ENCODE measurements around the gene VDR.

The VDR gene

DNA sequence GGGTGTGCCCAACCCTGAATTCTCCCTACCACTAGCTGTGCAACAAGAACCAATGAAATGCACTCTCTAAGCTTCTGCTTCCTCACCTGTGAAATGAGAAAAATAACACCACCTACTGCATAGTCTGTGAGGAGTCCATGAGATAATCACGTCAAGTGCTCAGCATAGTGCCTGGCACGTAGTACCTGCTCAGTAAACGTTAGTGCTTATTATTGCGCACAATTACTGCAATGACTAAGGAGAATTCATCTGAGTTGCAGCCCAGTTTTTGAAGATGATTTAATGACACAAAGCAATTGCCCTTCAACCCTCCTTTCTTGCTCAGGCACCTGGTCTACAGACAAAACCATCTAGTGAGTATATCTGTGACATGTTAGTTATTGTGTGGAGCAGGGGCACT lies 8.8 kb downstream of the VDR start:
- no peak for DNase-seq (ENCODE audit: low read depth, low spot score)
- H3K27ac ChIP-seq: peak overlapping the region; percentile 44

DNA sequence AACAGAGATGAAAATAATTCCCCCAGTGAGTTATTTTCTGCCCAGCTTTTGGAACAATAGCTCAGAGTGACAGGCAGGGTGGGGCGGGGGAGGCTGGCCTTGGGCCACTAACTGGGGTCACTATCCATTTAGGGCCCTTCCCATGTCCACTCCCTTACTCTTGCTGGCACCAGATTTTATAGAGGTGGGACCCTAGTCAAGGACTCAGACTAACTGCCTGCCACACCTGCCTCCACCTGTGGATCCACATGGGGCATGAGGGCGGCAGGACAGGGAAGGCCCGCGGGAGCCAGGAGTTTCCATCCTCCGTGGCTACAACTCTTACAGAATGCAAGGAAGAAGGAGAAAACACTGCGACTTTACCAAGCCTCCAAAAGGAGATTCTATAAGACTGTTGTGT lies 10.1 kb downstream of the VDR start:
- no peak for DNase-seq (ENCODE audit: low read depth, low spot score)
- no peak overlapping the region for H3K27ac ChIP-seq

GRCh38 chr12:47894068-47894467 lies 10.7 kb downstream of the VDR start:
- no peak for DNase-seq (ENCODE audit: low read depth, low spot score)
- no peak overlapping the region for H3K27ac ChIP-seq

GRCh38 chr12:47892819-47893218 lies 12.0 kb downstream of the VDR start:
- H3K27ac ChIP-seq: no peak overlapping the region
- no peak for DNase-seq (ENCODE audit: low read depth, low spot score)

DNA sequence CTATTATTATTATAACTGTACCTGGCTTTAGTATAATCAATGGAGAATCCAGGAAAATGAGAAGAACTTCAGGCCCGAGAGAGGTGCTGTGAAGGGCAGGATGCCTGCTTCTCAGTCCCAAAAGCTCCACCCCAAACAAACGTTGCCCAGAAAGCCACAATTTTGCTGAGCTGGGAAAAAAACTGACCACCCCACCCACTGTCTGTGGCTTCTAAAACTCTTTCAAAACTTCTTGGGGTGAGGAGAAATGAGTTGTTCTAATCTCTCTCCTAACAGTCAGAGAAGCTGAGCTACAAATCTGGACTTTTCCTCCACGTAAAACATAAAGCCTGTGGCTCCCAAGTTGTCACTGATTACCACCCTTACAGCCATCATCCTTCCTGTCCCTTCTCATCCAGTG lies 13.4 kb downstream of the VDR start:
- no peak for DNase-seq (ENCODE audit: low read depth, low spot score)
- no peak overlapping the region for H3K27ac ChIP-seq

GRCh38 chr12:47889040-47889439 lies 15.8 kb downstream of the VDR start:
- H3K27ac ChIP-seq: no peak overlapping the region
- no peak for DNase-seq (ENCODE audit: low read depth, low spot score)

- no peak for DNase-seq (ENCODE audit: low read depth, low spot score)
- no peak overlapping the region for H3K27ac ChIP-seq
Observed at GRCh38 chr12:47888153-47888819, 16.5 kb downstream of the VDR start.

DNA sequence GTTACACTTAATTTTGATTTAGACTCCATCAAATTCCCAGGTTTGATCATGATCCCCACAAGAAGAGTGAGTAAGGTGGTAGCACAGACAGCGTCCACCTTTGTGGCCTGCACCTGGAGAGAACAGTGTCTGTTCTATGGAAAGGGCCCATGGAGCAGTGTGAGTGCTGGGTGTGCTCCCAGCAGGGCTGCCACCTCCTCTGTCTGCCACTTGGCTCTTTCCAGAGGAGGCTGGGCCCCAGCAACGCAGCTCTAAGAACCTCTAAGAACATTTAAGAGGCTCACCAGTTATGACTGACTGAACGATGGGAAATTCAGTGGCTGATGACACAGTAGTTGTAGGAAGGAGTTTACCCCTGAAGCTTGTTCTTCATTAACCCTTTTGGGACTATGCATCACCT lies 17.3 kb downstream of the VDR start:
- no peak overlapping the region for H3K27ac ChIP-seq
- DNase-seq (ENCODE audit: low read depth, low spot score): no peak

- DNase-seq (ENCODE audit: low read depth, low spot score): no peak
- H3K27ac ChIP-seq: no peak overlapping the region
Observed at GRCh38 chr12:47886510-47887240, 18.1 kb downstream of the VDR start.

GRCh38 chr12:47885566-47885965 lies 19.2 kb downstream of the VDR start:
- H3K27ac ChIP-seq: no peak overlapping the region
- DNase-seq (ENCODE audit: low read depth, low spot score): no peak

- H3K27ac ChIP-seq: no peak overlapping the region
- no peak for DNase-seq (ENCODE audit: low read depth, low spot score)
Observed at GRCh38 chr12:47885012-47885501, 19.7 kb downstream of the VDR start.

GRCh38 chr12:47884501-47884900 lies 20.3 kb downstream of the VDR start:
- DNase-seq (ENCODE audit: low read depth, low spot score): no peak
- no peak overlapping the region for H3K27ac ChIP-seq

GRCh38 chr12:47883663-47884195 lies 21.1 kb downstream of the VDR start:
- H3K27ac ChIP-seq: no peak overlapping the region
- DNase-seq (ENCODE audit: low read depth, low spot score): no peak

DNA sequence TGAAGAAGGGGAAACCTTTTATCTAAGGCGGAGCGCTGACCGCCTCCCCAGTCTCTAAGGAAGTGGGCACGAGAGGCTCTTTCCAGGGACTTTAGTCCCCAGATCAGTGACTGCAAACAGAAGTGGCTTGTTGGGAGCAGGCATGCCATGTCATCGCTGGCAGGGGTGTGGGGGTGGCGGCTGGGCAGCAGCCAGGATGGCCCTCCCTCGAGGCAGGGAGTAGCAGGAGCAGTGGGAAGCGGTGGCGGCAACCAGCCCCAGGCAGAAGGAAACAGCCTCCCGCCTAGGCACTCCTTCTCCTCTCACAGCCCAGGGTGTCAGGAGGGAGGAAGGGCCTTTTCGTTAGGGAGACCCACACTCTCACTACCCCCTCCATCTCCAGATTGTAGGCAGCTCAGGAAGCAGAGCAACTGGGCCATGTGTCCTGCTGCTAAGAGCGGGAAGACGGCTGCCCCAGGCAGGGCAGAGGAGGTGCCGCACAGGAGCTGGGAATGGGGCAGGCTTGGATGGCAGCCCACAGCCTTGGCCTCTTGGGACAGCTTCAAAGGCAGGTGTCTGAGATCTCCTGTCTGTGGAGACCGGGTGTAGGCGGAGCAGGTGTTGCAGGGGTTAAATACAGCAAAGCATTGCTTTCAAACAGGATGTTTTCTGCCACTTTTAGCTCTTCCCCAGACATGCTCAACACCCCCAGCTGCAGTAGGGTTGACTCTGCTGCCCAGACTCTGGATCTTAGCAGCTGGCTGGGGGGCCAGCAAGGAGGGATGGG lies 21.8 kb downstream of the VDR start:
- no peak for DNase-seq (ENCODE audit: low read depth, low spot score)
- peak overlapping the region; percentile 72 for H3K27ac ChIP-seq

DNA sequence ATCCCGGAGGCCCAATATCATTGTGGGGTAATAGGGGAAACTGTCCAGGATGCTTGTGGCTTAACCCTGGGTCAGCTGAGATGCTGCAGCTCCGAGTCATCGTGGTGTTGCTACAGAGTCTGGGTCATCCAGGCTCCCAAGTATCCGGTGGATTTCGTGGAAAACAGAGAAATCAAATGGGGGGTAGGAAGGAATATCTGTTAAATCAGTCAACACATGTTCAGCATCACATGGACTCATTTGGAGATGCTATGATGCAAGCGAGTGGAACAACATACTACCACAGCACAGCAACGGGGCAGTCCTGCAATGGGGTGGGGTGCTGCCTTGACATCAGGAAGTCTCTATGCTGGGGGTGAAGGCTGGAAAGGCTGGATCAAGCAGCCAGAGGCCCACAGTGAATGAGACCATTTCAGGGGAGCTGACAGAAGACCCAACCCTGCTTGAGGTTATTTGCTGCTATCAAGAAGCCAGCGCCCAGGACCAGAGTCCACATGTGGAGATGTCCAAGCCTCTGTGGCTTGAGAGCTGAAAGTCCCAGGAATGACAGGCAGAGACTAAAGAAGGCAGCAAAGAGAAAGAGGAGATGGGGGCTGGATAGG lies 22.9 kb downstream of the VDR start:
- peak overlapping the region; percentile 72 for H3K27ac ChIP-seq
- no peak for DNase-seq (ENCODE audit: low read depth, low spot score)

GRCh38 chr12:47881051-47881450 lies 23.7 kb downstream of the VDR start:
- no peak for DNase-seq (ENCODE audit: low read depth, low spot score)
- H3K27ac ChIP-seq: peak overlapping the region; percentile 72

DNA sequence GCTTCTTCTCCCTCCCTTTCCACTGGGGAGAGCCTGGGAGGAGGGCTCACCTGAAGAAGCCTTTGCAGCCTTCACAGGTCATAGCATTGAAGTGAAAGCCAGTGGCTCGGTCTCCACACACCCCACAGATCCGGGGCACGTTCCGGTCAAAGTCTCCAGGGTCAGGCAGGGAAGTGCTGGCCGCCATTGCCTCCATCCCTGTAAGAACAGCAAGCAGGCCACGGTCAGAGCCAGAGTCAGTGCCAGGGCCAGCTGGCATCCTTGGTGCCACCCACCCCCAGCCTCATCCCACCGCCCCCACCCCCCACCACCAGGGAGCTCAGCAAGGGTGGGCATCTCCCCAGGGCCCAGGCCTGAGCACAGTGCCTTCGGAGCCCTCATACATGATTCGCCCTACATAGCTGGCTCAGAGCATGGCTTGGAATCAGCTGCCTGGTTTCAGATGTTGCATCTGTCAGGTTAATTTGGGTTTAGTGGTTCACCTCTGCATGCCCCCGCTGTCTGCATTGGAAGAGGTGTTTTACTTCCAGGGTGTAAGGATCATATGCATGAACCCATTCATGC lies 25.8 kb downstream of the VDR start:
- DNase-seq (ENCODE audit: low read depth, low spot score): no peak
- H3K27ac ChIP-seq: no peak overlapping the region

- DNase-seq (ENCODE audit: low read depth, low spot score): no peak
- H3K27ac ChIP-seq: no peak overlapping the region
Observed at GRCh38 chr12:47878293-47878917, 26.4 kb downstream of the VDR start.

DNA sequence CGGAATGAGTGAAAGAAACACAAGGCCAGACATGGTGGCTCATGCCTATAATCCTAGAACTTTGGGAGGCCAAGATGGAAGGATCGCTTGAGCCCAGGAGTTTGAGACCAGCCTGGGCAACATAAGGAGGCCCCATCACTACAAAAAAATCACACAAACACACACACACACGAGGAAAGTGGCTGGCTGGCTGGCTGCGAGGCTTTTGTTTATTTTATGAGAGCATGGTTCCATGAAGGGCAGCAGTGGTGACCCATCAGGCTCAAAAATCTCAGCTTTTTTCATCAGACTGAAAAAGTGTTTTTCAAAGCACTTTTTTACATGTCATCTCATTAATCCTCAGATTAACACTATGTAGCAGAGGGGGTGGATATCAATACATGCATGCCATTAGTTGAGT lies 27.7 kb downstream of the VDR start:
- no peak for DNase-seq (ENCODE audit: low read depth, low spot score)
- H3K27ac ChIP-seq: peak overlapping the region; percentile 70
